ENCODE measurements around the gene RHO. TPM values are rescaled to one million over a fixed set of nuclear protein-coding genes. Genes with fewer than 3 reads are reported as not detected.

RHO gene
- total and polyA plus RNA-seq, 2 donors (not counting 3 experiments of a cell fraction or from before 2014, with no cell fraction given), result not detected

GRCh38 chr3:129561619-129562248 lies 33.3 kb downstream of the RHO start:
- intact Hi-C loops (cut with micrococcal nuclease), result loop anchor here (1.0 to 5.0 kb wide), 3 partner anchors 35 to 179 kb away; no protein-coding TSS in a partner anchor
- Histone ChIP-seq H2AFZ (ENCODE audit: low read depth, low read length) (no peak overlapping the region), H3K9ac (replicated peaks; ENCODE audit: extremely low read depth, insufficient read depth, low read length) (no peak overlapping the region), H3K9me1 (replicated peaks; ENCODE audit: control insufficient read depth, extremely low read depth, insufficient read depth, low read length) (no peaks in the 10 kb centered on the region), H3K4me3 (replicated peaks in 1 of 3; ENCODE audit: insufficient read depth in 1 of 3, low read depth in 1 of 3, low read length in 3 of 3) (no peak overlapping the region), H3K9me3 (replicated peaks; ENCODE audit: control insufficient read depth, insufficient read depth, low read length) (no peaks in the 10 kb centered on the region), H3K36me3 (ENCODE audit: control insufficient read depth in 2 of 2, extremely low read depth in 1 of 2, insufficient read depth in 2 of 2, low read length in 2 of 2) (peaks cover 27 to 66% of the 10 kb centered on the region in 2 experiments), H3K4me1 (ENCODE audit: control insufficient read depth, extremely low read depth, insufficient read depth, low read length) (peaks cover 42% of the 10 kb centered on the region), H3K27ac (ENCODE audit: insufficient read depth, low read depth, low read length) (no peak overlapping the region), H3K4me2 (ENCODE audit: insufficient read depth, low read length) (no peak overlapping the region), H3K79me2 (ENCODE audit: control insufficient read depth, insufficient read depth, low read length) (no peaks in the 10 kb centered on the region), H4K20me1 (replicated peaks; ENCODE audit: control insufficient read depth, extremely low read depth, insufficient read depth, low read length) (no peaks in the 10 kb centered on the region), H3K27me3 (ENCODE audit: control insufficient read depth in 2 of 2, insufficient read depth in 2 of 2, low read length in 2 of 2) (no peaks in the 10 kb centered on the region)
- DNase-seq (ENCODE audit: low read depth, low spot score) (no peak), FAIRE-seq (no peak)
- CTCF ChIA-PET, result interaction anchor here (1.1 to 6.4 kb wide), 7 partner anchors 30 to 178 kb away, joined by 3 to 80 read pairs (median 3); no protein-coding TSS in a partner anchor
- dilution Hi-C loops (cut with MboI; ENCODE audit: extremely low pct_ligation_motif_present, low sequenced_read_pairs), result no loop called here
- no peak for TF ChIP-seq GATA2 (IDR thresholded peaks at IDR 0.05; ENCODE audit: insufficient read depth, insufficient read length, low read depth, low read length)
- TF ChIP-seq EZH2 (IDR thresholded peaks at IDR 0.05; ENCODE audit: borderline replicate concordance, low read depth, low read length, severe bottlenecking), result no peak
- TF ChIP-seq POLR2AphosphoS5 (IDR thresholded peaks at IDR 0.05; ENCODE audit: insufficient read depth, low read depth, low read length), result no peak
- TF ChIP-seq FOS (IDR thresholded peaks at IDR 0.05; ENCODE audit: borderline replicate concordance, insufficient read depth, low read length), result no peak
- no peak for TF ChIP-seq CTCF (IDR thresholded peaks at IDR 0.05; ENCODE audit: extremely low read depth in 1 of 2, insufficient read depth in 1 of 2, low read depth in 1 of 2, low read length in 2 of 2)
- TF ChIP-seq MAX (IDR thresholded peaks at IDR 0.05; ENCODE audit: insufficient read depth, insufficient read length), result no peak
- BruUV-seq (replicated peaks), result no TSS peak
- POLR2A ChIA-PET, result no interaction called here

Data from endothelial cell of umbilical vein (primary cell).